H9 (cell line): Measurements from ENCODE around the gene CYTH4. TPM values are rescaled to one million over a fixed set of nuclear protein-coding genes. Genes with fewer than 3 reads are reported as not detected.

Source experiments
- DNase-seq: peaks from one replicate; pipeline ENCODE4 v3.0.0-alpha.2; 2017
- H2AFZ ChIP-seq: one replicate; pipeline ENCODE4 v1.6.1; 2013; ENCODE audit warnings: mild to moderate bottlenecking, low read length, control low read depth, moderate library complexity
- H2AK5ac ChIP-seq: 2 replicates; pipeline ENCODE4 v1.6.1; 2013; ENCODE audit warnings: low read length, control low read depth, mixed read lengths; ENCODE audit not compliant: insufficient read length
- H2BK120ac ChIP-seq: one replicate; pipeline ENCODE4 v1.6.1; 2013; ENCODE audit warnings: low read depth, mild to moderate bottlenecking, low read length, control low read depth, inconsistent platforms; ENCODE audit not compliant: poor library complexity, severe bottlenecking
- H2BK12ac ChIP-seq: 2 replicates; pipeline ENCODE4 v1.6.1; 2013; ENCODE audit warnings: low read length, control low read depth, mixed read lengths, low read depth; ENCODE audit not compliant: insufficient read length
- H2BK15ac ChIP-seq: 2 replicates; pipeline ENCODE4 v1.6.1; 2013; ENCODE audit warnings: low read depth, low read length, control low read depth
- H2BK20ac ChIP-seq: one replicate; pipeline ENCODE4 v1.6.1; 2013; ENCODE audit warnings: low read depth, mild to moderate bottlenecking, low read length, control low read depth, inconsistent platforms; ENCODE audit not compliant: poor library complexity, severe bottlenecking
- H2BK5ac ChIP-seq: 2 replicates; pipeline ENCODE4 v1.6.1; 2013; ENCODE audit warnings: low read length, control low read depth, mixed read lengths; ENCODE audit not compliant: insufficient read length
- H3K14ac ChIP-seq: 2 replicates; pipeline ENCODE4 v1.6.1; 2013; ENCODE audit warnings: low read length, control low read depth; ENCODE audit not compliant: insufficient read depth
- H3K18ac ChIP-seq: 2 replicates; pipeline ENCODE4 v1.6.1; 2013; ENCODE audit warnings: low read depth, mild to moderate bottlenecking, mixed read lengths, low read length, control low read depth; ENCODE audit not compliant: insufficient read length
- H3K23ac ChIP-seq: 2 replicates; pipeline ENCODE4 v1.6.1; 2013; ENCODE audit warnings: low read length, control low read depth, mixed read lengths, low read depth; ENCODE audit not compliant: insufficient read length
- H3K23me2 ChIP-seq: 2 replicates; pipeline ENCODE4 v1.6.1; 2013; ENCODE audit warnings: low read depth, mild to moderate bottlenecking, mixed read lengths, low read length, control low read depth; ENCODE audit not compliant: insufficient read length, poor library complexity, severe bottlenecking
- H3K27ac ChIP-seq: 2 replicates; pipeline ENCODE4 v1.5.1; 2013; ENCODE audit warnings: low read length, control low read depth, mixed read lengths, low read depth; ENCODE audit not compliant: insufficient read length
- H3K27me3 ChIP-seq: 2 replicates; pipeline ENCODE4 v1.6.1; 2013; ENCODE audit warnings: low read length, control low read depth, inconsistent platforms; ENCODE audit not compliant: insufficient read depth
- H3K4ac ChIP-seq: 2 replicates; pipeline ENCODE4 v1.6.1; 2013; ENCODE audit warnings: low read depth, mild to moderate bottlenecking, control low read depth, inconsistent platforms, low read length, moderate library complexity
- H3K4me1 ChIP-seq: 2 replicates; pipeline ENCODE4 v1.6.1; 2013; ENCODE audit warnings: low read length, control low read depth, inconsistent platforms; ENCODE audit not compliant: insufficient read depth
- H3K4me2 ChIP-seq: 2 replicates; pipeline ENCODE4 v1.6.1; 2013; ENCODE audit warnings: low read length, control low read depth, mixed read lengths; ENCODE audit not compliant: insufficient read length, insufficient read depth
- H3K56ac ChIP-seq: 2 replicates; pipeline ENCODE4 v1.6.1; 2013; ENCODE audit warnings: low read depth, mild to moderate bottlenecking, mixed read lengths, low read length, control low read depth; ENCODE audit not compliant: insufficient read length
- H3K79me1 ChIP-seq: 2 replicates; pipeline ENCODE4 v1.6.1; 2013; ENCODE audit warnings: low read depth, mild to moderate bottlenecking, moderate library complexity, low read length, control low read depth, inconsistent platforms; ENCODE audit not compliant: insufficient read depth, poor library complexity, severe bottlenecking
- H3K79me2 ChIP-seq: 2 replicates; pipeline ENCODE4 v1.6.1; 2013; ENCODE audit warnings: low read length, control low read depth, inconsistent platforms; ENCODE audit not compliant: insufficient read depth
- H3K9ac ChIP-seq: 2 replicates; pipeline ENCODE4 v1.6.1; 2013; ENCODE audit warnings: low read length, control low read depth, mixed read lengths; ENCODE audit not compliant: insufficient read length; ENCODE audit errors: extremely low read depth
- H3K9me3 ChIP-seq: one replicate; pipeline ENCODE4 v1.6.1; 2013; ENCODE audit warnings: low read depth, low read length, inconsistent platforms; ENCODE audit not compliant: control insufficient read depth
- H3T11ph ChIP-seq: one replicate; pipeline ENCODE4 v1.6.1; 2013; ENCODE audit warnings: mild to moderate bottlenecking, low read length, control low read depth, inconsistent platforms
- H4K20me1 ChIP-seq: one replicate; pipeline ENCODE4 v1.6.1; 2013; ENCODE audit not compliant: control insufficient read depth, insufficient read length, insufficient read depth
- H4K5ac ChIP-seq: 2 replicates; pipeline ENCODE4 v1.6.1; 2013; ENCODE audit warnings: low read depth, mild to moderate bottlenecking, mixed read lengths, low read length, control low read depth; ENCODE audit not compliant: insufficient read length
- H4K8ac ChIP-seq: replicated peaks from 2 replicates; pipeline ENCODE4 v1.6.1; 2013; ENCODE audit warnings: low read length, control low read depth, mixed read lengths, low read depth; ENCODE audit not compliant: insufficient read length
- H4K91ac ChIP-seq: 2 replicates; pipeline ENCODE4 v1.6.1; 2013; ENCODE audit warnings: low read depth, mild to moderate bottlenecking, moderate library complexity, mixed read lengths, low read length, control low read depth; ENCODE audit not compliant: insufficient read length
- H3K27ac Mint-ChIP-seq, 3 experiments: 2 replicates in 2 of 3; 3 replicates in 1 of 3; pipeline ENCODE4 v1.8.0; 2020 to 2021; ENCODE audit warnings: mixed read lengths in 3 of 3, mild to moderate bottlenecking in 1 of 3, moderate library complexity in 1 of 3
- H3K27me3 Mint-ChIP-seq: 2 replicates; pipeline ENCODE4 v1.8.0; 2021; ENCODE audit warnings: low read depth, mild to moderate bottlenecking, moderate library complexity, mixed read lengths
- H3K36me3 Mint-ChIP-seq, 3 experiments: 2 replicates in 2 of 3; 3 replicates in 1 of 3; pipeline ENCODE4 v1.8.0; 2020 to 2021; ENCODE audit warnings: low read depth in 3 of 3, mixed read lengths in 3 of 3; ENCODE audit not compliant: insufficient read depth in 1 of 3
- H3K4me1 Mint-ChIP-seq, 2 experiments: 2 replicates each; pipeline ENCODE4 v1.8.0; 2020; ENCODE audit warnings: mixed read lengths in 2 of 2
- H3K4me3 Mint-ChIP-seq, 2 experiments: 2 replicates in 1 of 2; 3 replicates in 1 of 2; pipeline ENCODE4 v1.8.0; 2020 to 2021; ENCODE audit warnings: mild to moderate bottlenecking in 2 of 2, mixed read lengths in 2 of 2, moderate library complexity in 1 of 2
- H3K9me3 Mint-ChIP-seq, 2 experiments: 2 replicates in 1 of 2; 3 replicates in 1 of 2; pipeline ENCODE4 v1.8.0; 2020; ENCODE audit warnings: mild to moderate bottlenecking in 2 of 2, mixed read lengths in 2 of 2, moderate library complexity in 1 of 2
- CTCF ChIP-seq: fragments of 200-600 bp; sonication (generic); conservative IDR thresholded peaks from 3 replicates; pipeline ENCODE4 v1.8.0; 2021; ENCODE audit warnings: antibody characterized with exemption, mild to moderate bottlenecking
- WGBS: extraction: QIAGEN DNeasy Blood & Tissue Kit; methylation state at CpG from one replicate; pipeline ENCODE4 v1.1.7; 2013; ENCODE audit warnings: missing lambda C conversion rate, low lambda C conversion rate, mixed read lengths; ENCODE audit not compliant: insufficient read length; ENCODE audit errors: extremely low coverage; 5-methylcytosine and 5-hydroxymethylcytosine counted together
- total RNA-seq: library from RNA; stranded (reverse); gene quantifications from 2 replicates; pipeline ENCODE4 v1.2.1, GENCODE V29; 2021

The CYTH4 gene
- total RNA-seq, 1 experiment from 2014 or later: not detected

- Histone ChIP-seq H2BK12ac (no peak overlapping the region), H3K27me3 (no peaks in the 10 kb centered on the region), H3K23me2 (no peaks in the 10 kb centered on the region), H4K8ac (no peak overlapping the region), H2BK20ac (no peak overlapping the region), H3K4me1 (peaks cover 3% of the 10 kb centered on the region; the same call in 1 of the 2 replicates), H3K9me3 (no peaks in the 10 kb centered on the region), H3T11ph (no peak overlapping the region), H2AFZ (no peak overlapping the region), H3K23ac (no peak overlapping the region), H3K18ac (no peak overlapping the region), H3K56ac (no peak overlapping the region), H4K20me1 (no peaks in the 10 kb centered on the region), H3K79me2 (no peaks in the 10 kb centered on the region), H2BK15ac (no peak overlapping the region), H3K79me1 (no peaks in the 10 kb centered on the region), H2BK120ac (no peak overlapping the region), H2AK5ac (no peak overlapping the region), H2BK5ac (no peak overlapping the region), H4K91ac (no peak overlapping the region), H3K4ac (no peak overlapping the region), H4K5ac (no peak overlapping the region), H3K4me2 (no peak overlapping the region), H3K9ac (no peak overlapping the region), H3K27ac (no peak overlapping the region), H3K14ac (no peak overlapping the region)
- H3K4me1 Mint-ChIP-seq: peaks cover 67 to 84% of the 10 kb centered on the region in 2 experiments
- whole genome bisulfite sequencing: no CpG with 5 or more reads among the region's 2 CpGs
- DNase-seq: no peak
- no peaks in the 10 kb centered on the region for H3K36me3 Mint-ChIP-seq
- H3K27ac Mint-ChIP-seq: no peak overlapping the region
- peaks cover 0 to 10% of the 10 kb centered on the region in 2 experiments; a peak in 2 of 5 replicates for H3K9me3 Mint-ChIP-seq
- H3K27me3 Mint-ChIP-seq: peaks cover 39% of the 10 kb centered on the region
- TF ChIP-seq CTCF: no peak
- H3K4me3 Mint-ChIP-seq: no peak overlapping the region
Observed at GRCh38 chr22:37305887-37306286, 23.6 kb downstream of the CYTH4 start.
